Measurements from ENCODE around the gene GCK. TPM values are rescaled to one million over a fixed set of nuclear protein-coding genes. Genes with fewer than 3 reads are reported as not detected.

The GCK gene
- total RNA-seq, 4 donors from 2014 or later: 0.16 to 0.96 TPM; not detected in 2

GRCh38 chr7:44219371-44220045, 30.3 kb upstream of the GCK start:
- Histone ChIP-seq H3K4me1 (no peaks in the 10 kb centered on the region), H3K4me3 (no peak overlapping the region), H3K27ac (no peak overlapping the region), H3K27me3 (peaks cover 1% of the 10 kb centered on the region), H3K9me3 (no peaks in the 10 kb centered on the region), H3K36me3 (no peaks in the 10 kb centered on the region)
- WGBS, 2 donors (ENCODE audit: low coverage in 1 of 2): 90% methylated on average over 18 of the region's 18 CpGs; no CpG with 5 or more reads in 1 of the 2 donors
- intact Hi-C loops (cut with DNase I; ENCODE audit: low total_unique reads): no loop called here
- no peak for DNase-seq
- in situ Hi-C loops (cut with MboI; ENCODE audit: low pct_ligation_motif_present in 1 of 4, low pct_unique_long_range_greater_than_20kb in 1 of 4, low sequenced_read_pairs in 3 of 4): no loop called here
- TF ChIP-seq POLR2AphosphoS5 (IDR thresholded peaks at IDR 0.05) (no peak), CTCF (IDR thresholded peaks at IDR 0.05) (no peak), POLR2A (IDR thresholded peaks at IDR 0.05) (no peak), EP300 (IDR thresholded peaks at IDR 0.05; ENCODE audit: low read depth) (no peak)

- Histone ChIP-seq H3K4me1 (no peaks in the 10 kb centered on the region), H3K27ac (no peak overlapping the region), H3K4me3 (no peak overlapping the region), H3K27me3 (no peaks in the 10 kb centered on the region), H3K36me3 (no peaks in the 10 kb centered on the region), H3K9me3 (no peaks in the 10 kb centered on the region)
- TF ChIP-seq EP300 (IDR thresholded peaks at IDR 0.05; ENCODE audit: low read depth): no peak
- TF ChIP-seq CTCF (IDR thresholded peaks at IDR 0.05): no peak
- TF ChIP-seq POLR2A (IDR thresholded peaks at IDR 0.05): no peak
- TF ChIP-seq POLR2AphosphoS5 (IDR thresholded peaks at IDR 0.05): no peak
- in situ Hi-C loops (cut with MboI; ENCODE audit: low pct_ligation_motif_present in 1 of 4, low pct_unique_long_range_greater_than_20kb in 1 of 4, low sequenced_read_pairs in 3 of 4): no loop called here
- intact Hi-C loops (cut with DNase I; ENCODE audit: low total_unique reads): no loop called here
- WGBS, 2 donors (ENCODE audit: low coverage in 1 of 2): 73 to 87% methylated on average over 9 to 24 of the region's 26 CpGs
- no peak for DNase-seq
Observed at GRCh38 chr7:44218418-44219201, 29.4 kb upstream of the GCK start.

GRCh38 chr7:44217852-44218402, 28.7 kb upstream of the GCK start:
- Histone ChIP-seq H3K4me3 (no peak overlapping the region), H3K36me3 (peaks cover 0 to 4% (median 0%) of the 10 kb centered on the region in 4 donors), H3K27ac (no peak overlapping the region), H3K9me3 (no peaks in the 10 kb centered on the region), H3K27me3 (no peaks in the 10 kb centered on the region), H3K4me1 (no peaks in the 10 kb centered on the region)
- intact Hi-C loops (cut with DNase I; ENCODE audit: low total_unique reads): no loop called here
- no peak for TF ChIP-seq EP300 (IDR thresholded peaks at IDR 0.05; ENCODE audit: low read depth)
- TF ChIP-seq POLR2AphosphoS5 (IDR thresholded peaks at IDR 0.05): no peak
- TF ChIP-seq CTCF (IDR thresholded peaks at IDR 0.05): no peak
- no peak for TF ChIP-seq POLR2A (IDR thresholded peaks at IDR 0.05)
- 76 to 78% methylated on average over 5 to 17 of the region's 17 CpGs for WGBS, 2 donors (ENCODE audit: low coverage in 1 of 2)
- in situ Hi-C loops (cut with MboI; ENCODE audit: low pct_ligation_motif_present in 1 of 4, low pct_unique_long_range_greater_than_20kb in 1 of 4, low sequenced_read_pairs in 3 of 4): no loop called here
- DNase-seq: no peak

- no peaks in the 10 kb centered on the region for H3K4me1 ChIP-seq
- TF ChIP-seq POLR2A (IDR thresholded peaks at IDR 0.05): no peak
- no peak for TF ChIP-seq CTCF (IDR thresholded peaks at IDR 0.05)
- no peak for TF ChIP-seq POLR2AphosphoS5 (IDR thresholded peaks at IDR 0.05)
- TF ChIP-seq EP300 (IDR thresholded peaks at IDR 0.05; ENCODE audit: low read depth): no peak
- H3K4me3 ChIP-seq: no peak overlapping the region
- no peak for DNase-seq
- no peak overlapping the region for H3K27ac ChIP-seq
- no peaks in the 10 kb centered on the region for H3K9me3 ChIP-seq
- peaks cover 0 to 7% (median 3%) of the 10 kb centered on the region in 4 donors for H3K36me3 ChIP-seq
- H3K27me3 ChIP-seq: no peaks in the 10 kb centered on the region
- in situ Hi-C loops (cut with MboI; ENCODE audit: low pct_ligation_motif_present in 1 of 4, low pct_unique_long_range_greater_than_20kb in 1 of 4, low sequenced_read_pairs in 3 of 4) (no loop called here), intact Hi-C loops (cut with DNase I; ENCODE audit: low total_unique reads) (no loop called here)
- 86 to 88% methylated on average over 9 to 19 of the region's 19 CpGs for WGBS, 2 donors (ENCODE audit: low coverage in 1 of 2)
Observed at GRCh38 chr7:44217223-44217714, 28.0 kb upstream of the GCK start.
